ENCODE data around the gene SHPK. TPM values are rescaled to one million over a fixed set of nuclear protein-coding genes. Genes with fewer than 3 reads are reported as not detected.
A peak's percentile ranks its signal among the peaks of the same experiment; 100 is the strongest.

Gene SHPK
- total and polyA plus RNA-seq, 5 donors from 2014 or later, result 6.1 to 8.5 (median 6.9) TPM

GRCh38 chr17:3600529-3601205 lies 35.4 kb downstream of the SHPK start:
- Histone ChIP-seq H3K36me3 (ENCODE audit: control insufficient read depth, insufficient read depth, low read length) (no peaks in the 10 kb centered on the region), H3K4me1 (ENCODE audit: control insufficient read depth, insufficient read depth, low read length, poor library complexity, severe bottlenecking) (no peaks in the 10 kb centered on the region), H3K27me3 (ENCODE audit: control insufficient read depth, insufficient read depth, low read length) (no peaks in the 10 kb centered on the region), H3K4me3 (ENCODE audit: low read depth, low read length) (no peak overlapping the region), H3K9me3 (ENCODE audit: control insufficient read depth in 2 of 2, low read length in 2 of 2) (no peaks in the 10 kb centered on the region), H3K27ac (ENCODE audit: insufficient read depth, low read length, poor library complexity, severe bottlenecking) (no peak overlapping the region)
- Mint-ChIP-seq H3K4me3 (no peak overlapping the region), H3K36me3 (no peaks in the 10 kb centered on the region), H3K27me3 (no peaks in the 10 kb centered on the region), H3K27ac (no peak overlapping the region), H3K4me1 (no peaks in the 10 kb centered on the region), H3K9me3 (no peaks in the 10 kb centered on the region)
- ATAC-seq (ENCODE audit: low read depth in 2 of 2) (no peak), DNase-seq (no peak)

GRCh38 chr17:3598078-3598477 lies 38.0 kb downstream of the SHPK start:
- no peak for DNase-seq
- Mint-ChIP-seq H3K36me3 (no peaks in the 10 kb centered on the region), H3K9me3 (no peaks in the 10 kb centered on the region), H3K4me1 (no peaks in the 10 kb centered on the region), H3K27me3 (no peaks in the 10 kb centered on the region), H3K4me3 (no peak overlapping the region), H3K27ac (no peak overlapping the region)
- Histone ChIP-seq H3K27me3 (ENCODE audit: control insufficient read depth, insufficient read depth, low read length) (no peaks in the 10 kb centered on the region), H3K4me3 (ENCODE audit: low read depth, low read length) (no peak overlapping the region), H3K36me3 (ENCODE audit: control insufficient read depth, insufficient read depth, low read length) (no peaks in the 10 kb centered on the region), H3K27ac (ENCODE audit: insufficient read depth, low read length, poor library complexity, severe bottlenecking) (no peak overlapping the region), H3K9me3 (ENCODE audit: control insufficient read depth in 2 of 2, low read length in 2 of 2) (no peaks in the 10 kb centered on the region), H3K4me1 (ENCODE audit: control insufficient read depth, insufficient read depth, low read length, poor library complexity, severe bottlenecking) (no peaks in the 10 kb centered on the region)
- ATAC-seq (ENCODE audit: low read depth in 2 of 2), result no peak

GRCh38 chr17:3596804-3597464 lies 39.1 kb downstream of the SHPK start:
- no peak for ATAC-seq (ENCODE audit: low read depth in 2 of 2)
- no peak for DNase-seq
- H3K27me3 Mint-ChIP-seq, result no peaks in the 10 kb centered on the region
- Histone ChIP-seq H3K27ac (ENCODE audit: insufficient read depth, low read length, poor library complexity, severe bottlenecking) (no peak overlapping the region), H3K4me3 (ENCODE audit: low read depth, low read length) (no peak overlapping the region), H3K36me3 (ENCODE audit: control insufficient read depth, insufficient read depth, low read length) (no peaks in the 10 kb centered on the region), H3K9me3 (ENCODE audit: control insufficient read depth in 2 of 2, low read length in 2 of 2) (no peaks in the 10 kb centered on the region), H3K27me3 (ENCODE audit: control insufficient read depth, insufficient read depth, low read length) (no peaks in the 10 kb centered on the region), H3K4me1 (ENCODE audit: control insufficient read depth, insufficient read depth, low read length, poor library complexity, severe bottlenecking) (no peaks in the 10 kb centered on the region)
- no peak overlapping the region for H3K4me3 Mint-ChIP-seq
- no peaks in the 10 kb centered on the region for H3K9me3 Mint-ChIP-seq
- H3K36me3 Mint-ChIP-seq, result no peaks in the 10 kb centered on the region
- H3K27ac Mint-ChIP-seq, result no peak overlapping the region
- no peaks in the 10 kb centered on the region for H3K4me1 Mint-ChIP-seq

GRCh38 chr17:3594976-3595375 lies 41.1 kb downstream of the SHPK start:
- Histone ChIP-seq H3K4me1 (ENCODE audit: control insufficient read depth, insufficient read depth, low read length, poor library complexity, severe bottlenecking) (no peaks in the 10 kb centered on the region), H3K27me3 (ENCODE audit: control insufficient read depth, insufficient read depth, low read length) (no peaks in the 10 kb centered on the region)

GRCh38 chr17:3594051-3594800 lies 41.8 kb downstream of the SHPK start:
- no peaks in the 10 kb centered on the region for H3K4me1 Mint-ChIP-seq
- no peak for DNase-seq
- no peaks in the 10 kb centered on the region for H3K9me3 ChIP-seq (ENCODE audit: control insufficient read depth in 2 of 2, low read length in 2 of 2)

More at GRCh38 chr17:3594976-3595375, 41.1 kb downstream of the SHPK start:
- H3K27ac Mint-ChIP-seq, result peak overlapping the region in 1 of 3 donors; percentile 74
- ATAC-seq (ENCODE audit: low read depth in 2 of 2), result no peak
- DNase-seq, result no peak
- H3K36me3 Mint-ChIP-seq, result peaks cover 6% of the 10 kb centered on the region
- no peak overlapping the region for H3K4me3 Mint-ChIP-seq
- H3K27me3 Mint-ChIP-seq, result no peaks in the 10 kb centered on the region
- H3K36me3 ChIP-seq (ENCODE audit: control insufficient read depth, insufficient read depth, low read length), result peaks cover under 1% of the 10 kb centered on the region
- no peak overlapping the region for H3K27ac ChIP-seq (ENCODE audit: insufficient read depth, low read length, poor library complexity, severe bottlenecking)
- H3K9me3 Mint-ChIP-seq, result no peaks in the 10 kb centered on the region
- H3K4me1 Mint-ChIP-seq, result no peaks in the 10 kb centered on the region
- no peak overlapping the region for H3K4me3 ChIP-seq (ENCODE audit: low read depth, low read length)
- no peaks in the 10 kb centered on the region for H3K9me3 ChIP-seq (ENCODE audit: control insufficient read depth in 2 of 2, low read length in 2 of 2)

GRCh38 chr17:3593384-3593783 lies 42.7 kb downstream of the SHPK start:
- H3K27ac ChIP-seq (ENCODE audit: insufficient read depth, low read length, poor library complexity, severe bottlenecking), result no peak overlapping the region
- H3K4me1 Mint-ChIP-seq, result no peaks in the 10 kb centered on the region
- H3K36me3 Mint-ChIP-seq, result peaks cover 17% of the 10 kb centered on the region
- peaks cover 8% of the 10 kb centered on the region for H3K36me3 ChIP-seq (ENCODE audit: control insufficient read depth, insufficient read depth, low read length)
- H3K27me3 Mint-ChIP-seq, result no peaks in the 10 kb centered on the region
- H3K9me3 ChIP-seq (ENCODE audit: control insufficient read depth in 2 of 2, low read length in 2 of 2), result no peaks in the 10 kb centered on the region
- no peak overlapping the region for H3K4me3 ChIP-seq (ENCODE audit: low read depth, low read length)
- DNase-seq (no peak), ATAC-seq (ENCODE audit: low read depth in 2 of 2) (no peak)
- no peaks in the 10 kb centered on the region for H3K9me3 Mint-ChIP-seq
- no peak overlapping the region for H3K4me3 Mint-ChIP-seq
- no peak overlapping the region for H3K27ac Mint-ChIP-seq
- no peaks in the 10 kb centered on the region for H3K27me3 ChIP-seq (ENCODE audit: control insufficient read depth, insufficient read depth, low read length)
- H3K4me1 ChIP-seq (ENCODE audit: control insufficient read depth, insufficient read depth, low read length, poor library complexity, severe bottlenecking), result no peaks in the 10 kb centered on the region

More at GRCh38 chr17:3594051-3594800, 41.8 kb downstream of the SHPK start:
- Mint-ChIP-seq H3K4me3 (no peak overlapping the region), H3K36me3 (peaks cover 14% of the 10 kb centered on the region), H3K9me3 (no peaks in the 10 kb centered on the region), H3K27me3 (no peaks in the 10 kb centered on the region), H3K27ac (no peak overlapping the region)
- no peaks in the 10 kb centered on the region for H3K4me1 ChIP-seq (ENCODE audit: control insufficient read depth, insufficient read depth, low read length, poor library complexity, severe bottlenecking)
- no peak overlapping the region for H3K27ac ChIP-seq (ENCODE audit: insufficient read depth, low read length, poor library complexity, severe bottlenecking)
- peaks cover 8% of the 10 kb centered on the region for H3K36me3 ChIP-seq (ENCODE audit: control insufficient read depth, insufficient read depth, low read length)
- no peak overlapping the region for H3K4me3 ChIP-seq (ENCODE audit: low read depth, low read length)
- ATAC-seq (ENCODE audit: low read depth in 2 of 2), result no peak
- H3K27me3 ChIP-seq (ENCODE audit: control insufficient read depth, insufficient read depth, low read length), result no peaks in the 10 kb centered on the region

- Mint-ChIP-seq H3K9me3 (no peaks in the 10 kb centered on the region), H3K36me3 (peaks cover 17% of the 10 kb centered on the region), H3K27me3 (no peaks in the 10 kb centered on the region), H3K4me3 (no peak overlapping the region), H3K4me1 (no peaks in the 10 kb centered on the region), H3K27ac (no peak overlapping the region)
- H3K4me1 ChIP-seq (ENCODE audit: control insufficient read depth, insufficient read depth, low read length, poor library complexity, severe bottlenecking), result no peaks in the 10 kb centered on the region
- no peaks in the 10 kb centered on the region for H3K9me3 ChIP-seq (ENCODE audit: control insufficient read depth in 2 of 2, low read length in 2 of 2)
- DNase-seq (no peak), ATAC-seq (ENCODE audit: low read depth in 2 of 2) (no peak)
- no peak overlapping the region for H3K4me3 ChIP-seq (ENCODE audit: low read depth, low read length)
- no peak overlapping the region for H3K27ac ChIP-seq (ENCODE audit: insufficient read depth, low read length, poor library complexity, severe bottlenecking)
- H3K36me3 ChIP-seq (ENCODE audit: control insufficient read depth, insufficient read depth, low read length), result peaks cover 8% of the 10 kb centered on the region
- no peaks in the 10 kb centered on the region for H3K27me3 ChIP-seq (ENCODE audit: control insufficient read depth, insufficient read depth, low read length)
Measured at GRCh38 chr17:3592216-3592860, 43.7 kb downstream of the SHPK start.

Measured in CD4-positive, CD25-positive, alpha-beta regulatory T cell (primary cell).